CD4-positive, alpha-beta T cell treated with Interleukin-15 for 1 hour (primary cell): ENCODE results near the gene ZSWIM3.
"Not testable (repeated sequence)": the region's sequence is repeated elsewhere in the genome, so short reads cannot be mapped to it uniquely, and the experiment has no call there.

Experiments
- DNase-seq: peaks from one replicate; pipeline ENCODE4 v3.0.0-alpha.2; 2020

The ZSWIM3 gene

GRCh38 chr20:45857114-45857881, at the start of gene ZSWIM3, which contains the start of gene ACOT8:
TSS of gene ZSWIM3 (plus strand) at chr20:45857614. CDS start at chr20:45857826, 212 bp downstream.
TSS of gene ACOT8 (minus strand) at chr20:45857392. CDS start at chr20:45857315, 77 bp downstream.
- DNase-seq: peak; percentile 98

- DNase-seq: no peak
These were observed 47.0 kb upstream of the ZSWIM3 start for GRCh38 chr20:45810191-45810970.

- peak; percentile 96 for DNase-seq
These were observed 45.0 kb upstream of the ZSWIM3 start, which contains the start of gene UBE2C for GRCh38 chr20:45812157-45813005. TSS of gene UBE2C (plus strand) at chr20:45812644. CDS start at chr20:45812696, 52 bp downstream.

GRCh38 chr20:45813006-45813340, 44.4 kb upstream of the ZSWIM3 start:
- DNase-seq: no peak

GRCh38 chr20:45813489-45813888, 43.9 kb upstream of the ZSWIM3 start:
- DNase-seq: no peak

- DNase-seq: no peak
These were observed 43.1 kb upstream of the ZSWIM3 start for GRCh38 chr20:45814314-45814713.

- DNase-seq: no peak
These were observed 40.5 kb upstream of the ZSWIM3 start for GRCh38 chr20:45816951-45817350.

- DNase-seq: no peak
These were observed 39.8 kb upstream of the ZSWIM3 start for GRCh38 chr20:45817376-45818194.

GRCh38 chr20:45818239-45818638, 39.2 kb upstream of the ZSWIM3 start:
- DNase-seq: no peak

- no peak for DNase-seq
These were observed 37.9 kb upstream of the ZSWIM3 start for GRCh38 chr20:45819466-45819865.

- DNase-seq: no peak
These were observed 35.5 kb upstream of the ZSWIM3 start for GRCh38 chr20:45821947-45822346.

- DNase-seq: no peak
These were observed 34.6 kb upstream of the ZSWIM3 start for GRCh38 chr20:45822857-45823256.

GRCh38 chr20:45823949-45824835, 33.2 kb upstream of the ZSWIM3 start:
- DNase-seq: peak; percentile 54

GRCh38 chr20:45826381-45827019, 30.9 kb upstream of the ZSWIM3 start:
- no peak for DNase-seq

GRCh38 chr20:45827030-45827652, 30.3 kb upstream of the ZSWIM3 start, which contains the start of gene TNNC2:
TSS of gene TNNC2 (minus strand) at chr20:45827312. CDS start at chr20:45827248, 64 bp downstream.
- no peak for DNase-seq

GRCh38 chr20:45827712-45828111, 29.7 kb upstream of the ZSWIM3 start:
- no peak for DNase-seq

- no peak for DNase-seq
These were observed 28.8 kb upstream of the ZSWIM3 start for GRCh38 chr20:45828589-45828988.

- DNase-seq: not testable (repeated sequence)
These were observed 27.7 kb upstream of the ZSWIM3 start for GRCh38 chr20:45829673-45830106.

- no peak for DNase-seq
These were observed 24.8 kb upstream of the ZSWIM3 start for GRCh38 chr20:45832619-45833018.
